ENCODE measurements around the gene NRXN3. TPM values are rescaled to one million over a fixed set of nuclear protein-coding genes. Genes with fewer than 3 reads are reported as not detected.

Gene NRXN3
- total RNA-seq, 1 donor, result 2.5 TPM

DNA sequence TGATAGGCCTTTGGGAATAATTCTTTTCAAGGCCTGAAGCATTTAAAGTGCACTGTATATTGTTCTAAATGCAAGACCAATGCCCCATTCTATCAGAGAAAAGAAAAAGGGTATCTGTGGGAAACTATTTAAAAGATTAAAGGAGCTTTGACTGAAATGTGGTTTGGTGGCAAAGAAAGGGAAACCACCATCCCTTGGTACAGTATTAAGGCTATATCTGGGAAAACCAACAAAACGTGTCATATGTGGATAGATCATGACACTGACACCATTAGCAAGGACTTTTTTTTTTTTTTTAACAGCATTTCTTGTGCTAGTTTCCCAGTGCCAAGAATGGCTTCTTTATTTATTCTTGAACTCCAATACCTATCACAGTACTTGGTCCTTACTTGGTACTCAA, 1150.4 kb downstream of the NRXN3 start:
- no peaks in the 10 kb centered on the region for H3K36me3 ChIP-seq (ENCODE audit: insufficient read depth, low read length)
- no peaks in the 10 kb centered on the region for H3K4me1 ChIP-seq (ENCODE audit: insufficient read depth, low read length)
- no peaks in the 10 kb centered on the region for H4K20me1 ChIP-seq (ENCODE audit: insufficient read depth, low read length)
- no peak overlapping the region for H2AFZ ChIP-seq (ENCODE audit: low read length)
- no peak overlapping the region for H3K4me2 ChIP-seq (ENCODE audit: insufficient read depth, low read length)
- H3K27me3 ChIP-seq (ENCODE audit: insufficient read depth, low read length), result no peaks in the 10 kb centered on the region
- no peak overlapping the region for H3K27ac ChIP-seq (ENCODE audit: low read depth, low read length)
- H3K4me3 ChIP-seq (ENCODE audit: insufficient read depth, low read length), result no peak overlapping the region
- no peaks in the 10 kb centered on the region for H3K9me3 ChIP-seq (ENCODE audit: low read depth, low read length)
- no peak for DNase-seq (ENCODE audit: insufficient read length, low spot score, missing footprints)
- TF ChIP-seq, protein P1, sequence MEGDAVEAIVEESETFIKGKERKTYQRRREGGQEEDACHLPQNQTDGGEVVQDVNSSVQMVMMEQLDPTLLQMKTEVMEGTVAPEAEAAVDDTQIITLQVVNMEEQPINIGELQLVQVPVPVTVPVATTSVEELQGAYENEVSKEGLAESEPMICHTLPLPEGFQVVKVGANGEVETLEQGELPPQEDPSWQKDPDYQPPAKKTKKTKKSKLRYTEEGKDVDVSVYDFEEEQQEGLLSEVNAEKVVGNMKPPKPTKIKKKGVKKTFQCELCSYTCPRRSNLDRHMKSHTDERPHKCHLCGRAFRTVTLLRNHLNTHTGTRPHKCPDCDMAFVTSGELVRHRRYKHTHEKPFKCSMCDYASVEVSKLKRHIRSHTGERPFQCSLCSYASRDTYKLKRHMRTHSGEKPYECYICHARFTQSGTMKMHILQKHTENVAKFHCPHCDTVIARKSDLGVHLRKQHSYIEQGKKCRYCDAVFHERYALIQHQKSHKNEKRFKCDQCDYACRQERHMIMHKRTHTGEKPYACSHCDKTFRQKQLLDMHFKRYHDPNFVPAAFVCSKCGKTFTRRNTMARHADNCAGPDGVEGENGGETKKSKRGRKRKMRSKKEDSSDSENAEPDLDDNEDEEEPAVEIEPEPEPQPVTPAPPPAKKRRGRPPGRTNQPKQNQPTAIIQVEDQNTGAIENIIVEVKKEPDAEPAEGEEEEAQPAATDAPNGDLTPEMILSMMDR (IDR thresholded peaks at IDR 0.05; ENCODE audit: extremely low read depth, low read depth, low read length), result no peak
- no peaks in the 10 kb centered on the region for H3K79me2 ChIP-seq (ENCODE audit: insufficient read depth, low read length)

DNA sequence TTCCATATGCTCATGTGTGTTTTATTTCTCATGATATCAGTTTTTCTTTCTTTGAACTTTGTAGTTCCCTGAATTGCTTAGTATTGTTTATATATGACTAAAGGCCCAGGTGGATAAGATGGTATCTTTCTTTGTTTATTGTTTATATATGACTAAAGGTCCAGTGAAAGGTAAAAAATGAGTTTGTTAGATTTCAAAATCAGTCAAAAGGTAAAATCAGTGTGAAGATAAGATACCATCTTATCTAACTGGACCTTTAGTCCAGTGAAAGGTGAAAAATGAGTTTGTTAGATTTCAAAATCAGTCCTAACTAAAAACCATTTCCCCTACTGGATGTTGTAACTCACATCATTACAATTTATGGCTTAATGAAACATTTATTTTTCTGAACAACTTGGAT, 1150.9 kb downstream of the NRXN3 start:
- Histone ChIP-seq H3K9me3 (ENCODE audit: low read depth, low read length) (no peaks in the 10 kb centered on the region), H2AFZ (ENCODE audit: low read length) (no peak overlapping the region), H3K4me1 (ENCODE audit: insufficient read depth, low read length) (no peaks in the 10 kb centered on the region), H4K20me1 (ENCODE audit: insufficient read depth, low read length) (no peaks in the 10 kb centered on the region), H3K27ac (ENCODE audit: low read depth, low read length) (no peak overlapping the region), H3K79me2 (ENCODE audit: insufficient read depth, low read length) (no peaks in the 10 kb centered on the region), H3K27me3 (ENCODE audit: insufficient read depth, low read length) (no peaks in the 10 kb centered on the region), H3K36me3 (ENCODE audit: insufficient read depth, low read length) (no peaks in the 10 kb centered on the region), H3K4me3 (ENCODE audit: insufficient read depth, low read length) (no peak overlapping the region), H3K4me2 (ENCODE audit: insufficient read depth, low read length) (no peak overlapping the region)
- TF ChIP-seq, protein P1 (IDR thresholded peaks at IDR 0.05; ENCODE audit: extremely low read depth, low read depth, low read length), result no peak
- DNase-seq (ENCODE audit: insufficient read length, low spot score, missing footprints), result no peak

DNA sequence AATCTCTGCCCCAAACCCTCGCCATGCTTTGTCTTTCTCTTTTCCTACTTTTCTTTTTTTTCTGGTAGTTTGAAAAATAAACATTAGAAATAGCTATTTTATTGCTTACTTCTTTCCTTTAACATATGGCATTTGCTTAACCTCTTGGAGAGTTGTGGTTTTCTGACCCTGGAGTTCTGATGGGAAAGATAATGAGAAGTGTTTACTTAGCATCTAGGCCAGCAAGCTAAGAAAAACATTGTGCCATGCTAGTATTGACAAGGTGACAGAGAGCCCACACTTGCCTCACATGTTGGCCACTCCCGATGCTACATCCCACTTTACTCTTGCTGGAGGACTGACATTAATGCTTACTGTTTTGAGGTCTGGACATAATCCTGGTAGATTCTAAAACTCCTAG, 1154.9 kb downstream of the NRXN3 start:
- no peak for DNase-seq (ENCODE audit: insufficient read length, low spot score, missing footprints)
- H3K79me2 ChIP-seq (ENCODE audit: insufficient read depth, low read length), result no peaks in the 10 kb centered on the region
- TF ChIP-seq, protein P1 (IDR thresholded peaks at IDR 0.05; ENCODE audit: extremely low read depth, low read depth, low read length), result no peak

DNA sequence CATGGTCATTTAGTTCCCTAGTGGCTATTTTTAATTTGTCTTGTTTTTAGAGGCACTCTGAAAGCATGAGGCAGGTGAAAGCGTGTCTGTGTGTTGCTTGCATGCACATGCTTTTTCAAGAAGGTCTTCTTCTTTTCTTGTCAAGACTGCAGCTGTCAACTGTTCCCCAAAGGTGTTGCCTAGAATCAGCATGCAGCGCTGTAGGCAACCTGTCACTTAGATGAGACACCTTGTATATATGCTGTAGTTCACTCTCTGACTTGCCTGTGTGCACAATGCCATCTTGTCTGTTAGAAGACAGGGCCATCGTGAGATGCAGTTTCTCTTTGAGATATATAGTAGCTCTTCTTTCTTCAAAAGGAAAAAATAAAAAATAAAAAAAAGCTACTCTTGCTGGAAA, 1155.4 kb downstream of the NRXN3 start:
- no peak overlapping the region for H3K4me2 ChIP-seq (ENCODE audit: insufficient read depth, low read length)
- TF ChIP-seq, protein P1 (IDR thresholded peaks at IDR 0.05; ENCODE audit: extremely low read depth, low read depth, low read length), result no peak
- no peak overlapping the region for H3K27ac ChIP-seq (ENCODE audit: low read depth, low read length)
- no peak overlapping the region for H2AFZ ChIP-seq (ENCODE audit: low read length)
- no peaks in the 10 kb centered on the region for H3K79me2 ChIP-seq (ENCODE audit: insufficient read depth, low read length)
- H3K4me1 ChIP-seq (ENCODE audit: insufficient read depth, low read length), result no peaks in the 10 kb centered on the region
- no peak overlapping the region for H3K4me3 ChIP-seq (ENCODE audit: insufficient read depth, low read length)
- no peaks in the 10 kb centered on the region for H3K27me3 ChIP-seq (ENCODE audit: insufficient read depth, low read length)
- no peaks in the 10 kb centered on the region for H4K20me1 ChIP-seq (ENCODE audit: insufficient read depth, low read length)
- no peak for DNase-seq (ENCODE audit: insufficient read length, low spot score, missing footprints)
- H3K36me3 ChIP-seq (ENCODE audit: insufficient read depth, low read length), result no peaks in the 10 kb centered on the region
- no peaks in the 10 kb centered on the region for H3K9me3 ChIP-seq (ENCODE audit: low read depth, low read length)

More for the DNA sequence above, 1154.9 kb downstream of the NRXN3 start:
- no peaks in the 10 kb centered on the region for H3K27me3 ChIP-seq (ENCODE audit: insufficient read depth, low read length)
- H3K27ac ChIP-seq (ENCODE audit: low read depth, low read length), result no peak overlapping the region
- no peaks in the 10 kb centered on the region for H4K20me1 ChIP-seq (ENCODE audit: insufficient read depth, low read length)
- no peak overlapping the region for H2AFZ ChIP-seq (ENCODE audit: low read length)
- H3K4me1 ChIP-seq (ENCODE audit: insufficient read depth, low read length), result no peaks in the 10 kb centered on the region
- H3K36me3 ChIP-seq (ENCODE audit: insufficient read depth, low read length), result no peaks in the 10 kb centered on the region
- no peaks in the 10 kb centered on the region for H3K9me3 ChIP-seq (ENCODE audit: low read depth, low read length)
- no peak overlapping the region for H3K4me3 ChIP-seq (ENCODE audit: insufficient read depth, low read length)
- no peak overlapping the region for H3K4me2 ChIP-seq (ENCODE audit: insufficient read depth, low read length)

Measured in osteoblast (primary cell).